Lower lobe of right lung (tissue), 2 donors: ENCODE data around the gene OVOL3. TPM values are rescaled to one million over a fixed set of nuclear protein-coding genes. Genes with fewer than 3 reads are reported as not detected.

Source experiments
- ATAC-seq, 2 donors: fragments of 200-7000 bp; cut with Tn5 transposase; one replicate each; pipeline ENCODE4 v1.9.1; 2020 to 2022; ENCODE audit warnings: mild to moderate bottlenecking in 2 of 2, moderate library complexity in 2 of 2
- DNase-seq: peaks from one replicate; pipeline ENCODE4 v3.0.0-alpha.2; 2020
- H3K27ac ChIP-seq: fragments of 200-600 bp; one replicate; pipeline ENCODE4 v1.8.0; 2022
- H3K27me3 ChIP-seq: fragments of 200-600 bp; one replicate; pipeline ENCODE4 v1.8.0; 2022; ENCODE audit warnings: low read depth
- H3K36me3 ChIP-seq: fragments of 200-600 bp; one replicate; pipeline ENCODE4 v1.8.0; 2022; ENCODE audit warnings: mild to moderate bottlenecking
- H3K4me1 ChIP-seq: fragments of 200-600 bp; one replicate; pipeline ENCODE4 v1.8.0; 2022
- H3K4me3 ChIP-seq: fragments of 200-600 bp; one replicate; pipeline ENCODE4 v1.8.0; 2022; ENCODE audit warnings: mild to moderate bottlenecking
- H3K9me3 ChIP-seq: fragments of 200-600 bp; one replicate; pipeline ENCODE4 v1.8.0; 2022
- intact Hi-C: fragments of 100-400 bp; cut with DNase I; formaldehyde crosslinking; loops from one replicate; pipeline ENCODE4 v1.11.0; 2022
- total RNA-seq: library from RNA; stranded (reverse); fragmentation: NEBNext Ultra II Directional; extraction: Animal tissue kit (Norgen Biotek cat#: 25700); gene quantifications from one replicate; pipeline ENCODE4 v1.2.1, GENCODE V29; 2021
- TF ChIP-seq, protein P1 (sequence below): fragments of 200-600 bp; IDR thresholded peaks from one replicate; pipeline ENCODE4 v1.8.0; 2022; ENCODE audit warnings: antibody characterized with exemption, mild to moderate bottlenecking
- donor health status: DM: no; HTN: yes; CAD: no; lungs with severe emphysema.

Gene OVOL3
- total RNA-seq, 1 donor from 2014 or later = not detected

DNA sequence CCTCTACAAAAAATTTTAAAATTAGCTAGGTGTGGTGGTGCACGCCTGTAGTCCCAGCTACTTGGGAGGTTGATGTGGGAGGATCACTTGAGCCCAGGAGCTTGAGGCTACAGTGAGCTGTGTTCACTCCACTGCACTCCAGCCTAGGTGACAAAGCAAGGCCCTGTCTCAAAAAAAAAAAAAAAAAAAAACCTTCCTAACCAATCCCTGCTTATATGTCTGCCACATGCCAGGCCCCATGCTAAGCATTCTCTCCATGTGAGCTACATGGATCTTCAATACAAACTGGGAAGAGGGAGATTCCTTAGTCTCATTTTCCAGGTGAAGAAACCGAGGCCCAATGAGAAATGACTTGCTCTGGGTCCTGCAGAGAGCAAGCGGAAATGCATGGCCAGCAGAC, 2.3 kb upstream of the OVOL3 start:
- TF ChIP-seq, protein P1, sequence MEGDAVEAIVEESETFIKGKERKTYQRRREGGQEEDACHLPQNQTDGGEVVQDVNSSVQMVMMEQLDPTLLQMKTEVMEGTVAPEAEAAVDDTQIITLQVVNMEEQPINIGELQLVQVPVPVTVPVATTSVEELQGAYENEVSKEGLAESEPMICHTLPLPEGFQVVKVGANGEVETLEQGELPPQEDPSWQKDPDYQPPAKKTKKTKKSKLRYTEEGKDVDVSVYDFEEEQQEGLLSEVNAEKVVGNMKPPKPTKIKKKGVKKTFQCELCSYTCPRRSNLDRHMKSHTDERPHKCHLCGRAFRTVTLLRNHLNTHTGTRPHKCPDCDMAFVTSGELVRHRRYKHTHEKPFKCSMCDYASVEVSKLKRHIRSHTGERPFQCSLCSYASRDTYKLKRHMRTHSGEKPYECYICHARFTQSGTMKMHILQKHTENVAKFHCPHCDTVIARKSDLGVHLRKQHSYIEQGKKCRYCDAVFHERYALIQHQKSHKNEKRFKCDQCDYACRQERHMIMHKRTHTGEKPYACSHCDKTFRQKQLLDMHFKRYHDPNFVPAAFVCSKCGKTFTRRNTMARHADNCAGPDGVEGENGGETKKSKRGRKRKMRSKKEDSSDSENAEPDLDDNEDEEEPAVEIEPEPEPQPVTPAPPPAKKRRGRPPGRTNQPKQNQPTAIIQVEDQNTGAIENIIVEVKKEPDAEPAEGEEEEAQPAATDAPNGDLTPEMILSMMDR = no peak
- H3K9me3 ChIP-seq = no peaks in the 10 kb centered on the region
- no peak for ATAC-seq
- H3K27me3 ChIP-seq = no peaks in the 10 kb centered on the region
- no peak overlapping the region for H3K4me3 ChIP-seq
- H3K27ac ChIP-seq = no peak overlapping the region
- DNase-seq = no peak
- peaks cover 6% of the 10 kb centered on the region for H3K4me1 ChIP-seq
- intact Hi-C loops = no loop called here
- peaks cover 33% of the 10 kb centered on the region for H3K36me3 ChIP-seq

DNA sequence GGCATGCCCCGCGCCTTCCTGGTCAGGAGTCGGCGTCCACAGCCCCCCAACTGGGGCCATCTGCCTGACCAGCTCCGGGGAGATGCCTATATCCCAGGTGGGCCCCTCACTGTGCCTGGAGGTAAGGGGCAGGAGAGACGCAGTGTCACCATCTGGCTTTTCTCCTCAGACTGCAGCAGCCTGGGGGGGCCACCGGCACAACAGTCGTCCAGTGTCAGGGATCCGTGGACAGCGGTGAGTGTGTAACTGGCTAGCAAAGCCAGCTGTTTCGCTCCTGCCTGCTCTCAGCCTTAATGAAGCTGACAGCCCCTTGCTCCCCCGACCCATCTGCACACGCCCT, 227 bp downstream of the OVOL3 start:
- intact Hi-C loops = no loop called here

DNA sequence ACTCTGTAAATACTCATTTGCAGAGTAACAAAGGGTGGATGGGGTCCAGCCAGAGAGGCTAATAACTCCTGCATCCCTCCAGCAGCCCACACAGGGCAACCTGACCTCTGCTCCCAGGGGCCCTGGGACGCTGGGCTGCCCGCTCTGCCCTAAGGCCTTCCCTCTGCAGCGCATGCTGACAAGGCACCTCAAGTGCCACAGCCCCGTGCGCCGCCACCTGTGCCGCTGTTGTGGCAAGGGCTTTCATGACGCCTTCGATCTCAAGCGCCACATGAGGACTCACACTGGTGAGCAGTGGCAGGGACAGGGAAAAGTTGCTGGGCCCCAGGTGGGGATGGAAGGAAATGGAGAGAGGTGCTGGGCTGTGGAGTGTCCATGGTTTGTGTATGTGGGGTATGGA, 1.7 kb downstream of the OVOL3 start:
- no peak for DNase-seq
- H3K4me3 ChIP-seq = no peak overlapping the region
- H3K9me3 ChIP-seq = no peaks in the 10 kb centered on the region
- ATAC-seq = no peak
- TF ChIP-seq, protein P1 = no peak
- H3K27ac ChIP-seq = no peak overlapping the region
- H3K36me3 ChIP-seq = peaks cover 44% of the 10 kb centered on the region
- no peaks in the 10 kb centered on the region for H3K27me3 ChIP-seq
- intact Hi-C loops = no loop called here
- H3K4me1 ChIP-seq = peaks cover 27% of the 10 kb centered on the region

More for the DNA sequence above, 227 bp downstream of the OVOL3 start:
- ATAC-seq (no peak), DNase-seq (no peak)
- TF ChIP-seq, protein P1 = no peak
- Histone ChIP-seq H3K36me3 (peaks cover 33% of the 10 kb centered on the region), H3K27ac (no peak overlapping the region), H3K4me1 (peaks cover 17% of the 10 kb centered on the region), H3K4me3 (no peak overlapping the region), H3K9me3 (no peaks in the 10 kb centered on the region), H3K27me3 (no peaks in the 10 kb centered on the region)

DNA sequence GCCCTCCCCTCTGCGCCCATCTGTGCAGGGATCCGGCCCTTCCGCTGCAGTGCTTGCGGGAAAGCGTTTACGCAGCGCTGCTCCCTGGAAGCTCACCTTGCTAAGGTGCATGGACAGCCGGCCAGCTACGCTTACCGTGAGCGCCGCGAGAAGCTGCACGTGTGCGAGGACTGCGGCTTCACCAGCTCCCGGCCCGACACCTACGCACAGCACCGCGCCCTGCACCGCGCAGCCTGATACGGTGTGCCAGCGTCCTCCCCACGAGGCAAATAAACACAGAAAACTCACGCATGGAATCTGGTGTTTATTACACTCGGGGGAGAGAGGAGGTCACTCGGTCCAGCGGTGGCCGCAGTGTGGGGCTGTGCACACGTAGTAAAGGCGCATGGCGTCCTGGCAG, 2.5 kb downstream of the OVOL3 start:
- H3K4me3 ChIP-seq = peak overlapping the region; percentile 74
- peaks cover 52% of the 10 kb centered on the region for H3K36me3 ChIP-seq

DNA sequence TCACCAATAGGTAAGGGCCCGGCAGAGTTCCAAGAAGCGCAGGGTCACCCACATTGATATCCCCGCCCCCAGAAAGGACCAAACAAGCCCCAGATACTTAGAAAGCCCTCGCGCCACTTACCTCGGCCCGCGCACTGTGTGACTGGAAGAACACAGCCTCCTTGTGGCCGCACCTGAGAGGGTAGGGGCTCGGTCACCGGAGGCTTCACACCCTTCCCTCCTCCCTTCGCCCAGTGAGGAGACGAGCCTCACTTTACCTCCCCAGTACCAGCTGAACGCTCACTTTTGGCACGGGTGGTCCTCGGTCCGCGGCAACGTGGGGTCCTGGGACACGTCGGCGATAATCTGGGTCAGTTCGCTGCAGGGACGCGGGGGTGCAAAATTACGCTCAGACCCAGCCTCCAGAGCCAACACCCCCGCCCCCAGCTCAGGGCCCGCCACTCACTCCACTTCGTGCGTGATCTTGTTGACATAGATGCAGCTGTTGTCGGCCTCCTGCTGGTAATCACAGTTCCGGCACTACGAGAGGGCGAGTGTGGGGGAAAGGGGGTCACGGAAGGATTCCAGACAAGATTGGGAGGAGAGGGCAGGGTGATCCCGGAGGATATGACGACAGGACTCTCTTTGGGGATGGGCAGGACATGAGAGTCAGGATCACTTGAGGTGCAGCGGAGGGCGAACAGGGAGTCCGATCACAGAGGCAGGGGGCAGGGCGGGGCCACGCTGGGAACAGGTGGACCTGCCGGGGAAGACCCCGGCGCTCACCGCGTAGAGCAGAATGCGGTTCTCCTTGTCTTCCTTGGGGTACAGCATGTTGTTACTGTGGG, 3.2 kb downstream of the OVOL3 start:
- H3K4me1 ChIP-seq = peaks cover 27% of the 10 kb centered on the region
- TF ChIP-seq, protein P1 = no peak
- H3K9me3 ChIP-seq = no peaks in the 10 kb centered on the region
- peak overlapping the region; percentile 84 for H3K27ac ChIP-seq
- peaks cover 58% of the 10 kb centered on the region for H3K36me3 ChIP-seq
- H3K4me3 ChIP-seq = peak overlapping the region; percentile 74
- intact Hi-C loops = no loop called here
- no peaks in the 10 kb centered on the region for H3K27me3 ChIP-seq
- ATAC-seq (peak in 1 of 2 donors; percentile 1), DNase-seq (no peak)

More for the DNA sequence above, 2.5 kb downstream of the OVOL3 start:
- TF ChIP-seq, protein P1 = no peak
- Histone ChIP-seq H3K4me1 (peaks cover 27% of the 10 kb centered on the region), H3K27ac (no peak overlapping the region), H3K9me3 (no peaks in the 10 kb centered on the region), H3K27me3 (no peaks in the 10 kb centered on the region)
- ATAC-seq (no peak), DNase-seq (no peak)
- intact Hi-C loops = no loop called here
